Measurements from ENCODE around the gene MGAT4A.

GRCh38 chr2:98683728-98684127 is 47.2 kb downstream of the MGAT4A start:
- TF ChIP-seq YY1 (IDR thresholded peaks at IDR 0.05; ENCODE audit: low read depth) (no peak), EP300 (IDR thresholded peaks at IDR 0.05; ENCODE audit: borderline replicate concordance) (no peak), CEBPB (IDR thresholded peaks at IDR 0.05) (no peak), REST (IDR thresholded peaks at IDR 0.05; ENCODE audit: low read depth) (no peak), EGR1 (IDR thresholded peaks at IDR 0.05) (no peak), RAD21 (IDR thresholded peaks at IDR 0.05; ENCODE audit: low read depth) (no peak), FOXM1 (IDR thresholded peaks at IDR 0.05; ENCODE audit: borderline replicate concordance, low read depth) (no peak), TEAD4 (IDR thresholded peaks at IDR 0.05) (no peak), CREB1 (IDR thresholded peaks at IDR 0.05; ENCODE audit: low read depth) (no peak), ZBTB7A (IDR thresholded peaks at IDR 0.05; ENCODE audit: low read depth) (no peak), TAF1 (IDR thresholded peaks at IDR 0.05; ENCODE audit: low read depth) (no peak), MAX (IDR thresholded peaks at IDR 0.05) (no peak)
